ENCODE data around the gene SMIM10L2A. TPM values are rescaled to one million over a fixed set of nuclear protein-coding genes. Genes with fewer than 3 reads are reported as not detected.
"Not testable (repeated sequence)": the region's sequence is repeated elsewhere in the genome, so short reads cannot be mapped to it uniquely, and the experiment has no call there.

Gene SMIM10L2A
- total and polyA plus RNA-seq, 2 donors: 0.85 to 1.4 TPM

- no peak overlapping the region for H3K4me3 ChIP-seq (ENCODE audit: low read depth, low read length)
- H3K4me1 ChIP-seq (ENCODE audit: insufficient read depth): no peaks in the 10 kb centered on the region
- 68% methylated on average over 3 of the region's 3 CpGs for WGBS
Measured at GRCh38 chrX:135453381-135453780, 31.6 kb downstream of the SMIM10L2A start.

GRCh38 chrX:135454816-135455215, 33.1 kb downstream of the SMIM10L2A start:
- Histone ChIP-seq H3K4me1 (ENCODE audit: insufficient read depth) (no peaks in the 10 kb centered on the region), H3K27ac (ENCODE audit: low read depth) (no peak overlapping the region), H3K4me3 (ENCODE audit: low read depth, low read length) (no peak overlapping the region), H3K36me3 (ENCODE audit: insufficient read depth) (no peaks in the 10 kb centered on the region)
- no peak for DNase-seq (ENCODE audit: extremely low spot score)
- WGBS: 24% methylated on average over 4 of the region's 4 CpGs

More at GRCh38 chrX:135453381-135453780, 31.6 kb downstream of the SMIM10L2A start:
- H3K36me3 ChIP-seq (ENCODE audit: insufficient read depth): no peaks in the 10 kb centered on the region
- H3K27ac ChIP-seq (ENCODE audit: low read depth): no peak overlapping the region
- DNase-seq (ENCODE audit: extremely low spot score): no peak

DNA sequence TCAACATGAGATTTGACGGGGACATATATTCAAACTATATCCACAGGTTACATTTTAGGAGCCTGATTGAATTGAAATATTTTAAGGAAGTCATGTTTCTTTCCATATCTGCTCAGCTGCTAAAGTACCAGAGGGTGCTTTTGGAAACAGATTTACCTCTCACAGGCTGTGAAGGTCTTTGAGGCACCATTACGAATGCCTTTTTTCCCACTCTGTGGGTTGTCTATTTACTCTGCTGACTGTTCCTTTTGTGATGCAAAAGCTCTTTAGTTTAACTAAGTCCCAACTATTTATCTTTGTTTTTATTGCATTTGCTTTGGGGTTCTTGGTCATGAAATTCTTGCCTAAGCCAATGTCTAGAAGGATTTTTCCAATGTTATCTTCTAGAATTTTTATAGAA, 40.0 kb downstream of the SMIM10L2A start:
- not testable (repeated sequence) for H3K4me3 ChIP-seq (ENCODE audit: low read depth, low read length); DNase-seq (ENCODE audit: extremely low spot score); H3K36me3 ChIP-seq (ENCODE audit: insufficient read depth); H3K27ac ChIP-seq (ENCODE audit: low read depth); H3K4me1 ChIP-seq (ENCODE audit: insufficient read depth)
- WGBS: 73% methylated on average over 2 of the region's 2 CpGs

- WGBS: 80% methylated on average over 2 of the region's 2 CpGs
- DNase-seq (ENCODE audit: extremely low spot score): no peak
- H3K4me3 ChIP-seq (ENCODE audit: low read depth, low read length): no peak overlapping the region
- no peaks in the 10 kb centered on the region for H3K36me3 ChIP-seq (ENCODE audit: insufficient read depth)
- no peaks in the 10 kb centered on the region for H3K4me1 ChIP-seq (ENCODE audit: insufficient read depth)
- no peak overlapping the region for H3K27ac ChIP-seq (ENCODE audit: low read depth)
Measured at GRCh38 chrX:135463937-135464336, 42.2 kb downstream of the SMIM10L2A start.

GRCh38 chrX:135476378-135476777, 54.6 kb downstream of the SMIM10L2A start:
- Histone ChIP-seq H3K4me3 (ENCODE audit: low read depth, low read length) (no peak overlapping the region), H3K27ac (ENCODE audit: low read depth) (no peak overlapping the region), H3K4me1 (ENCODE audit: insufficient read depth) (no peaks in the 10 kb centered on the region), H3K36me3 (ENCODE audit: insufficient read depth) (no peaks in the 10 kb centered on the region)
- no peak for DNase-seq (ENCODE audit: extremely low spot score)
- WGBS: 56% methylated on average over 3 of the region's 3 CpGs

GRCh38 chrX:135477576-135477975, 55.8 kb downstream of the SMIM10L2A start:
- no peak overlapping the region for H3K27ac ChIP-seq (ENCODE audit: low read depth)
- 5% methylated on average over 3 of the region's 3 CpGs for WGBS
- H3K36me3 ChIP-seq (ENCODE audit: insufficient read depth): no peaks in the 10 kb centered on the region
- DNase-seq (ENCODE audit: extremely low spot score): no peak
- no peak overlapping the region for H3K4me3 ChIP-seq (ENCODE audit: low read depth, low read length)
- no peaks in the 10 kb centered on the region for H3K4me1 ChIP-seq (ENCODE audit: insufficient read depth)

Small RNA genes within 50 kb of the gene (small RNA-seq; reads per million reads assigned to genes)
- not detected for gene RNA5SP515

Other genes with a start within 250 kb of the SMIM10L2A start
- gene ETDA, start 169.9 kb upstream of the SMIM10L2A start, total RNA-seq: not detected
- gene ETDA, start 169.9 kb upstream of the SMIM10L2A start, polyA plus RNA-seq: not detected
- not detected for gene ETDC, start 112.5 kb upstream of the SMIM10L2A start, total RNA-seq
- not detected for gene ETDC, start 112.5 kb upstream of the SMIM10L2A start, polyA plus RNA-seq
- 19.0 TPM for gene ZNF75D, start 77.8 kb upstream of the SMIM10L2A start, total RNA-seq
- gene ZNF75D, start 77.8 kb upstream of the SMIM10L2A start, polyA plus RNA-seq: 8.5 TPM
- gene ZNF449, start 77.1 kb upstream of the SMIM10L2A start, total RNA-seq: 27.4 TPM
- gene ZNF449, start 77.1 kb upstream of the SMIM10L2A start, polyA plus RNA-seq: 3.5 TPM
- gene INTS6L, start 98.7 kb downstream of the SMIM10L2A start, total RNA-seq: 32.3 TPM
- 5.9 TPM for gene INTS6L, start 98.7 kb downstream of the SMIM10L2A start, polyA plus RNA-seq

Measured in urinary bladder (tissue), 4 donors.